Measurements from ENCODE around the gene C9orf153. TPM values are rescaled to one million over a fixed set of nuclear protein-coding genes. Genes with fewer than 3 reads are reported as not detected.

Gene C9orf153
- total RNA-seq, 5 donors from 2014 or later (not counting 1 experiment from before 2014, with no cell fraction given), result 0.38 to 0.90 (median 0.55) TPM; not detected in 1

DNA sequence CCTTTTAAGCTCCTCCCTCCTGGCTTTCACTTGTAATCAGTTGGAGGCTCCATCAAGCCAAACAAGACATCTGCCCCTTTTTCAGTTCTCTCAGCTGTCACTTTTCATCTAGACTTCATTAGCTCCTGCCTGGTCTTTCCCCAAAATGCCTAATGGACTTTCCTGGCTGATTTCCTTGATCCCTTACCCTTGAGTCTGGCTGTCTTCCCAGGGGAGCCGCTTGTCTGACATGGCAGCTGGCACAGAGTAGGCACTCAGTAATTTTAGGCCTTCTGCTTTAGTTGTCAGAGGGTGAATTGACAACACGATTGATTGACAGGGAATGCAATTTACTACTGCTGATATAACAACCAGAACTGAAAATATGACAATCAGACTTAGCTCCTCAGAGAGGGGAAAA lies 2.1 kb downstream of the C9orf153 start:
- H3K27me3 Mint-ChIP-seq, result no peaks in the 10 kb centered on the region
- DNase-seq (no peak), ATAC-seq (replicated peaks in 1 of 4) (no peak)
- ChIA-PET CTCF (no interaction called here), POLR2A (interaction anchor here in 1 of 2 donors (0.5 kb wide), 1 partner anchor 27 kb away, joined by 3 read pairs; no protein-coding TSS in a partner anchor)
- H3K36me3 Mint-ChIP-seq, result peaks cover 18% of the 10 kb centered on the region
- Histone ChIP-seq H3K4me1 (ENCODE audit: control insufficient read depth in 1 of 2, extremely low read depth in 1 of 2, insufficient read depth in 2 of 2, low read length in 2 of 2) (no peaks in the 10 kb centered on the region), H3K27ac (ENCODE audit: low read length) (no peak overlapping the region), H3K36me3 (ENCODE audit: control insufficient read depth in 2 of 2, extremely low read depth in 1 of 2, insufficient read depth in 1 of 2, low read length in 1 of 2) (peaks cover 0 to 5% of the 10 kb centered on the region in 2 donors), H3K27me3 (replicated peaks in 1 of 2; ENCODE audit: control insufficient read depth in 2 of 2, extremely low read depth in 1 of 2, insufficient read depth in 2 of 2, low read length in 1 of 2) (no peaks in the 10 kb centered on the region), H3K9me3 (no peaks in the 10 kb centered on the region), H3K4me3 (ENCODE audit: control insufficient read depth in 1 of 2, extremely low read depth in 1 of 2, low read length in 1 of 2) (no peak overlapping the region)
- peaks cover 0 to 8% (median 3%) of the 10 kb centered on the region in 3 donors for H3K9me3 Mint-ChIP-seq
- no peak overlapping the region for H3K27ac Mint-ChIP-seq
- WGBS (ENCODE audit: insufficient coverage), result no CpG with 5 or more reads among the region's 2 CpGs
- H3K4me1 Mint-ChIP-seq, result no peaks in the 10 kb centered on the region
- no peak overlapping the region for H3K4me3 Mint-ChIP-seq

DNA sequence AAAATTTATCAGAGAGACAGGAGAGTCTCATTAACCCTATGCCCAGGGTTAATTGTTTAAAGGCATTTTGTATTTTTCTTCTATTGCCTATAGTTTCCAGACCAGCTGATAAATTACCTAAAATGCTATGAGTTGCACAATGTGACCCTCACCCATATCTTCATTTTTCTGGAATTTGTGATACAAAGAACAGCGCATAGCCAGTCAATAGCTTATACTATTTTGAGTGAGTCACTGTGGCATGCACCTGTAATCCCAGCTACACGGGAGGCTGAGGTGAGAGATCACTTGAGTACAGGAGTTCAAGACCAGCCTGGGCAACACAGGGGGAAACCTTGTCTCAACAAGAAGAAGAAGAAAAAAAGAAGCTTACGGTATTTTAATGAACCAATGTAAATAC lies 2.8 kb downstream of the C9orf153 start:
- ChIA-PET POLR2A (interaction anchor here in 1 of 2 donors (0.6 kb wide), 1 partner anchor 10 kb away, joined by 3 read pairs; no protein-coding TSS in a partner anchor), CTCF (no interaction called here)
- Histone ChIP-seq H3K27me3 (replicated peaks in 1 of 2; ENCODE audit: control insufficient read depth in 2 of 2, extremely low read depth in 1 of 2, insufficient read depth in 2 of 2, low read length in 1 of 2) (no peaks in the 10 kb centered on the region), H3K36me3 (ENCODE audit: control insufficient read depth in 2 of 2, extremely low read depth in 1 of 2, insufficient read depth in 1 of 2, low read length in 1 of 2) (no peaks in the 10 kb centered on the region), H3K4me1 (ENCODE audit: control insufficient read depth in 1 of 2, extremely low read depth in 1 of 2, insufficient read depth in 2 of 2, low read length in 2 of 2) (no peaks in the 10 kb centered on the region), H3K9me3 (no peaks in the 10 kb centered on the region), H3K27ac (ENCODE audit: low read length) (no peak overlapping the region), H3K4me3 (ENCODE audit: control insufficient read depth in 1 of 2, extremely low read depth in 1 of 2, low read length in 1 of 2) (no peak overlapping the region)
- Mint-ChIP-seq H3K4me1 (no peaks in the 10 kb centered on the region), H3K9me3 (peaks cover 2 to 8% (median 3%) of the 10 kb centered on the region in 3 donors), H3K27ac (no peak overlapping the region), H3K4me3 (no peak overlapping the region), H3K36me3 (peaks cover 13% of the 10 kb centered on the region), H3K27me3 (no peaks in the 10 kb centered on the region)
- no peak for DNase-seq
- WGBS (ENCODE audit: insufficient coverage), result 100% methylated on average over 2 of the region's 3 CpGs
- ATAC-seq (replicated peaks in 1 of 4), result no peak

DNA sequence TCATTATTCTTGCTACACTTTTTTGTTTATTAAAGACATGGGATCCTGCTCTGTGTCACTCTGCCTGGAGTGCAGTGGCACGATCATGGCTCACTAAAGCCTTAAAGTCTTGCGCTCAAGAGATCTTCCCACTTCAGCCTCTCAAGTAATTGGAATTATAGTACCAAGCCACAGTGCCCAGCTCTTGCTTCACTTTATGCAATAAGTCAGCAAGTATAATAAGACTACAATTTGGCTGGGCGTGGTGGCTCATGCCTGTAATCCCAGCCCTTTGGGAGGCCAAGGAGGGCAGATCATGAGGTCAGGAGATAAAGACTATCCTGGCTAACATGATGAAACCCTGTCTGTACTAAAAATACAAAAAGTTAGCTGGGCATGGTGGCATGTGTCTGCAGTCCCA lies 5.9 kb downstream of the C9orf153 start:
- H3K27me3 Mint-ChIP-seq, result peaks cover 0 to 3% of the 10 kb centered on the region in 2 donors
- H3K4me3 Mint-ChIP-seq, result no peak overlapping the region

DNA sequence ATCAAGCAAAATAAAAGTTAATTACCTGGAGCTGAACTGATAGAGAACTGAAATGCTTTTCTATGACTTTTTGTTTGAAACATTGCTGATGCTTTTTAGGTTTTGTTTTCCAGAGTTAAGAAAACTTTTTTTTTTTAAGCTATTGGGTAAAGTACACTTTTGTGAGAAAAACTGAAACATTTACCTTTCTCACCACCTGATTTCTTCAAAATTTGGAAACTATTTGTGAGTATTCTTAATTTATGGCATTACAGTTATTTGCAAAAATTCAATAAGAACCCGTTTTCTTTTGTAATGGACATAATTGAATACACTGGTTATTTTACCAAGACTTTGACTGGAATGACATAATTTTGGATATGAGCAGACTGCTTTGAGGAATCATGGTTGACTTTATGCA lies 6.6 kb downstream of the C9orf153 start:
- no peaks in the 10 kb centered on the region for H3K27me3 ChIP-seq (replicated peaks in 1 of 2; ENCODE audit: control insufficient read depth in 2 of 2, extremely low read depth in 1 of 2, insufficient read depth in 2 of 2, low read length in 1 of 2)
- no peaks in the 10 kb centered on the region for H3K36me3 ChIP-seq (ENCODE audit: control insufficient read depth in 2 of 2, extremely low read depth in 1 of 2, insufficient read depth in 1 of 2, low read length in 1 of 2)
- no peak overlapping the region for H3K27ac ChIP-seq (ENCODE audit: low read length)
- Mint-ChIP-seq H3K9me3 (peaks cover 3 to 8% (median 4%) of the 10 kb centered on the region in 3 donors), H3K36me3 (no peaks in the 10 kb centered on the region), H3K4me1 (no peaks in the 10 kb centered on the region), H3K4me3 (no peak overlapping the region), H3K27me3 (peaks cover 0 to 3% of the 10 kb centered on the region in 2 donors), H3K27ac (no peak overlapping the region)
- ChIA-PET POLR2A (no interaction called here), CTCF (interaction anchor here in 1 of 2 donors (0.6 kb wide), 1 partner anchor 643 kb away, joined by 4 read pairs; no protein-coding TSS in a partner anchor)
- no peaks in the 10 kb centered on the region for H3K4me1 ChIP-seq (ENCODE audit: control insufficient read depth in 1 of 2, extremely low read depth in 1 of 2, insufficient read depth in 2 of 2, low read length in 2 of 2)
- WGBS (ENCODE audit: insufficient coverage), result no CpG with 5 or more reads among the region's 1 CpG
- H3K4me3 ChIP-seq (ENCODE audit: control insufficient read depth in 1 of 2, extremely low read depth in 1 of 2, low read length in 1 of 2), result no peak overlapping the region
- ATAC-seq (replicated peaks in 1 of 4), result no peak
- no peaks in the 10 kb centered on the region for H3K9me3 ChIP-seq
- DNase-seq, result no peak

More for the DNA sequence above, 5.9 kb downstream of the C9orf153 start:
- CTCF ChIA-PET, result no interaction called here
- Mint-ChIP-seq H3K9me3 (peaks cover 3 to 8% (median 4%) of the 10 kb centered on the region in 3 donors), H3K36me3 (no peaks in the 10 kb centered on the region), H3K4me1 (no peaks in the 10 kb centered on the region), H3K27ac (no peak overlapping the region)
- no peak for ATAC-seq (replicated peaks in 1 of 4)
- Histone ChIP-seq H3K27ac (ENCODE audit: low read length) (no peak overlapping the region), H3K27me3 (replicated peaks in 1 of 2; ENCODE audit: control insufficient read depth in 2 of 2, extremely low read depth in 1 of 2, insufficient read depth in 2 of 2, low read length in 1 of 2) (no peaks in the 10 kb centered on the region), H3K9me3 (no peaks in the 10 kb centered on the region), H3K36me3 (ENCODE audit: control insufficient read depth in 2 of 2, extremely low read depth in 1 of 2, insufficient read depth in 1 of 2, low read length in 1 of 2) (no peaks in the 10 kb centered on the region), H3K4me3 (ENCODE audit: control insufficient read depth in 1 of 2, extremely low read depth in 1 of 2, low read length in 1 of 2) (no peak overlapping the region), H3K4me1 (ENCODE audit: control insufficient read depth in 1 of 2, extremely low read depth in 1 of 2, insufficient read depth in 2 of 2, low read length in 2 of 2) (no peaks in the 10 kb centered on the region)
- POLR2A ChIA-PET, result no interaction called here
- WGBS (ENCODE audit: insufficient coverage), result 100% methylated on average over 2 of the region's 3 CpGs
- no peak for DNase-seq

DNA sequence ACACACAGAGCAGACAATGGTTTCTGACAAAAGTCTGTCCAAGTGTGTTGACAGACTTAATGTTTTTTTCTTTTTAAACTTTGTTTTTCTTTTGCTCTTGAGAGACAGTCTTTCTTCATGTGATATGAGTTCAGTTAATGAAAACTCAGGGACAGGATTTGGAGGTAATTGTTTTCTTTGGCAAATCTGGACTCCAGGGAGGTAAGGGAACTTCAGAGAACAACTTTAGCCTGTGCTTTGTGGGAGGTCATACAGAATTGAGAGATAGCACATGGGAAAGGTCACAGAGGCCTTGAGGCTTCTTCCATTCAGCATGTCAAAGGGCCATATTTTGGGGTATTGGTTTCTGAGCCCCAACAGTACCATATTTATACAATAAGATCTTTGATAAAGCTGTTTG lies 9.3 kb downstream of the C9orf153 start:
- H3K27ac Mint-ChIP-seq, result no peak overlapping the region
- Histone ChIP-seq H3K36me3 (ENCODE audit: control insufficient read depth in 2 of 2, extremely low read depth in 1 of 2, insufficient read depth in 1 of 2, low read length in 1 of 2) (no peaks in the 10 kb centered on the region), H3K4me3 (ENCODE audit: control insufficient read depth in 1 of 2, extremely low read depth in 1 of 2, low read length in 1 of 2) (no peak overlapping the region), H3K27me3 (replicated peaks in 1 of 2; ENCODE audit: control insufficient read depth in 2 of 2, extremely low read depth in 1 of 2, insufficient read depth in 2 of 2, low read length in 1 of 2) (peaks cover 0 to 3% of the 10 kb centered on the region in 2 experiments), H3K9me3 (no peaks in the 10 kb centered on the region), H3K27ac (ENCODE audit: low read length) (no peak overlapping the region), H3K4me1 (ENCODE audit: control insufficient read depth in 1 of 2, extremely low read depth in 1 of 2, insufficient read depth in 2 of 2, low read length in 2 of 2) (no peaks in the 10 kb centered on the region)
- DNase-seq (no peak), ATAC-seq (replicated peaks in 1 of 4) (no peak)
- H3K27me3 Mint-ChIP-seq, result peaks cover 0 to 3% of the 10 kb centered on the region in 2 donors
- ChIA-PET CTCF (no interaction called here), POLR2A (no interaction called here)
- peaks cover 3 to 8% (median 4%) of the 10 kb centered on the region in 3 donors for H3K9me3 Mint-ChIP-seq
- no peaks in the 10 kb centered on the region for H3K36me3 Mint-ChIP-seq
- H3K4me3 Mint-ChIP-seq, result no peak overlapping the region
- H3K4me1 Mint-ChIP-seq, result no peaks in the 10 kb centered on the region

DNA sequence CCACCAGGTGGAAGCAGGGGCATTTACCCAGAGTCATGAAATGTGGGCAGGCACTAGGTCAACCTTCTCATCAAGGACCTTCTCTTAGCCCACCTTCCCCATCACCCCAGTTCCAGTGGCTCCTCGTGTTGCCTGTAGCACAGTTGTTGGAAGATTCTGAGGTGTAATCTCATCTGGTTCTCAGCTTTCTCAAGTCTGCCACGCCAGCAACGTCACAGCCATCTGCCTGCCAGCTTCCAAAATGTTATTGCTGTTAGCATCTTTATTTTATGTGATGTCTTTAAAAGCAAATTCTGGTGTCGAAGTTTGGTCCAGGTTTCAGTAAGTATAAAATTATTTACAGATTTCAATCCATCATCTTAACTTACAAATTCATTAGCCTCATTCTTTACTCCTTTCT lies 10.7 kb downstream of the C9orf153 start:
- Mint-ChIP-seq H3K4me3 (no peak overlapping the region), H3K36me3 (no peaks in the 10 kb centered on the region), H3K9me3 (peaks cover 3 to 8% (median 4%) of the 10 kb centered on the region in 3 donors), H3K27me3 (peaks cover 0 to 3% of the 10 kb centered on the region in 2 donors), H3K27ac (no peak overlapping the region), H3K4me1 (no peaks in the 10 kb centered on the region)
- H3K4me3 ChIP-seq (ENCODE audit: control insufficient read depth in 1 of 2, extremely low read depth in 1 of 2, low read length in 1 of 2), result no peak overlapping the region
- H3K9me3 ChIP-seq, result no peaks in the 10 kb centered on the region
- POLR2A ChIA-PET, result no interaction called here
- WGBS (ENCODE audit: insufficient coverage), result no CpG with 5 or more reads among the region's 4 CpGs
- H3K4me1 ChIP-seq (ENCODE audit: control insufficient read depth in 1 of 2, extremely low read depth in 1 of 2, insufficient read depth in 2 of 2, low read length in 2 of 2), result no peaks in the 10 kb centered on the region
- H3K27ac ChIP-seq (ENCODE audit: low read length), result no peak overlapping the region
- no peak for DNase-seq
- CTCF ChIA-PET, result no interaction called here
- no peak for ATAC-seq (replicated peaks in 1 of 4)
- peaks cover 0 to 3% of the 10 kb centered on the region in 2 experiments for H3K27me3 ChIP-seq (replicated peaks in 1 of 2; ENCODE audit: control insufficient read depth in 2 of 2, extremely low read depth in 1 of 2, insufficient read depth in 2 of 2, low read length in 1 of 2)
- no peaks in the 10 kb centered on the region for H3K36me3 ChIP-seq (ENCODE audit: control insufficient read depth in 2 of 2, extremely low read depth in 1 of 2, insufficient read depth in 1 of 2, low read length in 1 of 2)

DNA sequence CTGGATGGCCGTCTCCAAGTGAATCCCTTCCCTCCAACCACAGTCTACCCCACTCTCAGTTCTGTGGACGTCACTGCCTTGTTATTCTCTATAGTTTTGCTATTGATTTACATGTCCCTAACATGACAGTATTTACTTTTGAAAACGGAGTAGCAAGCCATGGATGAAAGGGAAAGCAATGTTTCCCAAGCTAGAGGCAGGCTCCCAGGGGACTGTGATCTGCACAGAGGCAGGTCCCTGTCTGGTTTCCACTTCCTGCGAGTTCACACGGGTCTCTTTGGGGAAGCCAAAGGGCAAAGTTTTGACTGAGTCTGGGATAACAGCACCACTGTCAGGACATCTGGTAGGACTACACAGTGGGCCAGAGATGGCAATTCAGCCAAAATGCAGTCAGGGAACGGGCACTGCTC lies 12.7 kb downstream of the C9orf153 start:
- no peak overlapping the region for H3K27ac ChIP-seq (ENCODE audit: low read length)
- H3K27me3 Mint-ChIP-seq, result peaks cover 0 to 3% of the 10 kb centered on the region in 2 donors
- H3K4me3 Mint-ChIP-seq, result no peak overlapping the region
- no peaks in the 10 kb centered on the region for H3K4me1 Mint-ChIP-seq
- H3K4me1 ChIP-seq (ENCODE audit: control insufficient read depth in 1 of 2, extremely low read depth in 1 of 2, insufficient read depth in 2 of 2, low read length in 2 of 2), result no peaks in the 10 kb centered on the region
- H3K9me3 ChIP-seq, result no peaks in the 10 kb centered on the region
- H3K27ac Mint-ChIP-seq, result no peak overlapping the region
- H3K27me3 ChIP-seq (replicated peaks in 1 of 2; ENCODE audit: control insufficient read depth in 2 of 2, extremely low read depth in 1 of 2, insufficient read depth in 2 of 2, low read length in 1 of 2), result peaks cover 0 to 3% of the 10 kb centered on the region in 2 experiments
- peaks cover 0 to 3% (median 0%) of the 10 kb centered on the region in 3 donors for H3K9me3 Mint-ChIP-seq
- 59% methylated on average over 3 of the region's 6 CpGs for WGBS (ENCODE audit: insufficient coverage)
- CTCF ChIA-PET, result no interaction called here
- DNase-seq (no peak), ATAC-seq (replicated peaks in 1 of 4) (no peak)
- POLR2A ChIA-PET, result interaction anchor here in 1 of 2 donors (0.5 kb wide), 1 partner anchor 48 kb away, joined by 5 read pairs; no protein-coding TSS in a partner anchor
- H3K36me3 Mint-ChIP-seq, result no peaks in the 10 kb centered on the region
- no peaks in the 10 kb centered on the region for H3K36me3 ChIP-seq (ENCODE audit: control insufficient read depth in 2 of 2, extremely low read depth in 1 of 2, insufficient read depth in 1 of 2, low read length in 1 of 2)
- no peak overlapping the region for H3K4me3 ChIP-seq (ENCODE audit: control insufficient read depth in 1 of 2, extremely low read depth in 1 of 2, low read length in 1 of 2)

Measured in T-cell (primary cell).